Neuronal stem cell (in vitro differentiated cells): Measurements from ENCODE around the gene CDC14B. TPM values are rescaled to one million over a fixed set of nuclear protein-coding genes. Genes with fewer than 3 reads are reported as not detected.
"Not testable (repeated sequence)": the region's sequence is repeated elsewhere in the genome, so short reads cannot be mapped to it uniquely, and the experiment has no call there.

ENCODE experiments used
- DNase-seq: peaks from one replicate; pipeline ENCODE4 v3.0.0-alpha.2; 2013; ENCODE audit warnings: low spot score
- H2AFZ ChIP-seq: one replicate; pipeline ENCODE4 v1.6.1; 2013; ENCODE audit warnings: mild to moderate bottlenecking, low read length, inconsistent platforms
- H2AK5ac ChIP-seq: 2 replicates; pipeline ENCODE4 v1.6.1; 2013; ENCODE audit warnings: low read depth, mild to moderate bottlenecking, inconsistent platforms, low read length, moderate library complexity, mixed read lengths
- H2BK120ac ChIP-seq: 2 replicates; pipeline ENCODE4 v1.6.1; 2013; ENCODE audit warnings: low read depth, mild to moderate bottlenecking, inconsistent platforms, low read length, moderate library complexity, mixed read lengths
- H2BK12ac ChIP-seq: one replicate; pipeline ENCODE4 v1.6.1; 2013; ENCODE audit warnings: low read length, inconsistent platforms
- H2BK15ac ChIP-seq: 2 replicates; pipeline ENCODE4 v1.6.1; 2013; ENCODE audit warnings: mild to moderate bottlenecking, low read length, inconsistent platforms, mixed read lengths
- H2BK5ac ChIP-seq: one replicate; pipeline ENCODE4 v1.6.1; 2013; ENCODE audit warnings: inconsistent platforms, mild to moderate bottlenecking, low read length, moderate library complexity
- H3K14ac ChIP-seq: one replicate; pipeline ENCODE4 v1.6.1; 2013; ENCODE audit warnings: low read length, inconsistent platforms
- H3K18ac ChIP-seq: 2 replicates; pipeline ENCODE4 v1.6.1; 2013; ENCODE audit warnings: low read length, inconsistent platforms
- H3K23ac ChIP-seq: 2 replicates; pipeline ENCODE4 v1.6.1; 2013; ENCODE audit warnings: low read depth, mild to moderate bottlenecking, mixed read lengths, low read length, inconsistent platforms; ENCODE audit not compliant: poor library complexity
- H3K27ac ChIP-seq: replicated peaks from 3 replicates; pipeline ENCODE4 v1.5.1; 2013; ENCODE audit warnings: low read length, inconsistent platforms
- H3K27me3 ChIP-seq, 3 experiments: 2 replicates each; pipeline ENCODE4 v1.6.1; 2013; ENCODE audit warnings: low read length in 3 of 3, mild to moderate bottlenecking in 2 of 3, inconsistent platforms in 1 of 3, low read depth in 1 of 3, mixed read lengths in 1 of 3, moderate library complexity in 1 of 3; ENCODE audit not compliant: control insufficient read depth in 3 of 3, insufficient read depth in 3 of 3
- H3K36me3 ChIP-seq, 2 donors: replicated peaks in 1 of 2; 2 replicates each; pipeline ENCODE4 v1.6.1; 2013; ENCODE audit warnings: low read length in 2 of 2; ENCODE audit not compliant: control insufficient read depth in 2 of 2, insufficient read depth in 2 of 2
- H3K4ac ChIP-seq: 2 replicates; pipeline ENCODE4 v1.6.1; 2013; ENCODE audit warnings: inconsistent platforms, mild to moderate bottlenecking, low read length, moderate library complexity
- H3K4me1 ChIP-seq, 2 donors: 1 replicate in 1 of 2; 2 replicates in 1 of 2; pipeline ENCODE4 v1.6.1; 2013; ENCODE audit warnings: low read length in 2 of 2, low read depth in 1 of 2; ENCODE audit not compliant: control insufficient read depth in 2 of 2, insufficient read depth in 1 of 2
- H3K4me2 ChIP-seq: one replicate; pipeline ENCODE4 v1.6.1; 2013; ENCODE audit warnings: mild to moderate bottlenecking, low read length, inconsistent platforms; ENCODE audit not compliant: insufficient read depth, poor library complexity, severe bottlenecking
- H3K4me3 ChIP-seq, 2 donors: 2 replicates each; pipeline ENCODE4 v1.5.1; 2013; ENCODE audit warnings: low read length in 2 of 2, mild to moderate bottlenecking in 2 of 2, inconsistent platforms in 1 of 2, moderate library complexity in 1 of 2
- H3K79me1 ChIP-seq: one replicate; pipeline ENCODE4 v1.6.1; 2013; ENCODE audit warnings: low read depth, mild to moderate bottlenecking, inconsistent platforms, low read length, moderate library complexity
- H3K9ac ChIP-seq: one replicate; pipeline ENCODE4 v1.6.1; 2013; ENCODE audit warnings: mild to moderate bottlenecking, low read depth, low read length, inconsistent platforms; ENCODE audit not compliant: poor library complexity
- H3K9me3 ChIP-seq, 2 donors: replicated peaks in 1 of 2; 2 replicates each; pipeline versions ENCODE3 to v1.6.1; 2013; ENCODE audit warnings: low read length in 2 of 2, mild to moderate bottlenecking in 2 of 2, inconsistent platforms in 1 of 2, low read depth in 1 of 2, mixed read lengths in 1 of 2, moderate library complexity in 1 of 2; ENCODE audit not compliant: control insufficient read depth in 2 of 2, insufficient read depth in 1 of 2
- H4K8ac ChIP-seq: one replicate; pipeline ENCODE4 v1.6.1; 2013; ENCODE audit warnings: low read depth, mild to moderate bottlenecking, inconsistent platforms, low read length, moderate library complexity
- H4K91ac ChIP-seq: one replicate; pipeline ENCODE4 v1.6.1; 2013; ENCODE audit warnings: low read length, low read depth, mild to moderate bottlenecking, inconsistent platforms; ENCODE audit not compliant: poor library complexity
- WGBS, 2 donors: extraction: QIAGEN DNeasy Blood & Tissue Kit; methylation state at CpG; one replicate each; pipeline ENCODE4 v1.1.7; 2013; ENCODE audit warnings: missing lambda C conversion rate in 2 of 2, mixed read lengths in 1 of 2; ENCODE audit not compliant: insufficient read length in 2 of 2, insufficient replicate concordance in 1 of 2; ENCODE audit errors: extremely low coverage in 2 of 2; 5-methylcytosine and 5-hydroxymethylcytosine counted together
- polyA plus RNA-seq, 2 experiments: library from polyadenylated mRNA; stranded (reverse); fragments of 200-250 nt; gene quantifications; one replicate each; pipeline ENCODE4 v1.2.3, GENCODE V29; 2013

The CDC14B gene
- polyA plus RNA-seq (2013, experiment 1 of 2): 19.2 TPM
- polyA plus RNA-seq (2013, experiment 2 of 2): 20.2 TPM

DNA sequence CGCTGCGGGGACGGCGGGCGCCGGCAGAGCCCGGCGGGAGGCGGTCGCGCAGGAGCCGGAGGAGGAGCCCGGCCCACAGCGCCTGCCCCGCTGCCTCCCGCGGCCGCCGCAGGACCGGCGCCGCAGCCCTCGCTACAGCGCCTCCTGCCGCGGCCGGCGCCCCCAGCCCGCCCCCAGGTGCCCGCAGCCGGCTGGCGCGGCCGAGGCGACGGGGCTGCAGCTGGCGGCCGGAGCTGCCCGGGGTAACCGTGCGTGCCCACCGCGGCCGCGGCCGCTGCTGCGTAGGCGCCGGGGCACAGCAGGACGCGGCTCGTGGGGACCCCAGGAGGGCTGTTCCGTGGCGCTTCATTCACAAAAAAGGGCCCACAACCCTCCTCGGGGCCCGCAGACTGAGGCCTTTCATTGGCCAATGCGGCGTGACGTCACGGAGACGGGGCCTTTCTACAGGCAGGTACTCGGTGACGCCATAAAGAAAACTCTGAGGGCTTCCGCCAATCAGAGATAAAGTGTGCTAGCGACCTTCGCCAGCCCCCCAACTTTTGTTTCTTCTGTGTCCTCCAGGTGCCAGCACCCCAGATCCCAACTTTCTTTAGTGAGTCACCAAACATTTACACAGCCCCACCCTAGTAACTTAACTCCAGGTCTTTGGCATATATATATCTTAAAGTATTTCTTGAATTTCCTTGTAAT is at the start of gene CDC14B:
CDC14B (minus strand) TSS at position 353 of the 690 bp plus-strand sequence. CDS start 465 bp downstream, outside the sequence.
- Histone ChIP-seq H2BK120ac (no peak within 1 kb of the TSS), H2BK12ac (no peak within 1 kb of the TSS), H3K79me1 (peaks cover 13% of the 10 kb centered on the region), H2AFZ (peak within 1 kb of the TSS; percentile 88), H3K4me1 (peaks cover 11 to 19% of the 10 kb centered on the region in 2 donors), H3K4ac (no peak within 1 kb of the TSS), H3K4me2 (peak within 1 kb of the TSS; percentile 84), H3K4me3 (peak within 1 kb of the TSS; percentile 75 to 95), H3K18ac (peak within 1 kb of the TSS; percentile 94), H2BK5ac (peak within 1 kb of the TSS; percentile 75), H3K14ac (no peak within 1 kb of the TSS), H3K9ac (peak within 1 kb of the TSS; percentile 86), H3K23ac (no peak within 1 kb of the TSS), H2BK15ac (no peak within 1 kb of the TSS), H2AK5ac (peak within 1 kb of the TSS; percentile 70), H3K9me3 (no peaks in the 10 kb centered on the region), H4K8ac (no peak within 1 kb of the TSS), H4K91ac (no peak within 1 kb of the TSS), H3K36me3 (no peaks in the 10 kb centered on the region), H3K27me3 (peaks cover 0 to 7% (median 0%) of the 10 kb centered on the region in 3 experiments), H3K27ac (peak within 1 kb of the TSS; percentile 49)
- WGBS, 2 donors: no CpG with 5 or more reads among the region's 66 CpGs
- peak; percentile 88 for DNase-seq

DNA sequence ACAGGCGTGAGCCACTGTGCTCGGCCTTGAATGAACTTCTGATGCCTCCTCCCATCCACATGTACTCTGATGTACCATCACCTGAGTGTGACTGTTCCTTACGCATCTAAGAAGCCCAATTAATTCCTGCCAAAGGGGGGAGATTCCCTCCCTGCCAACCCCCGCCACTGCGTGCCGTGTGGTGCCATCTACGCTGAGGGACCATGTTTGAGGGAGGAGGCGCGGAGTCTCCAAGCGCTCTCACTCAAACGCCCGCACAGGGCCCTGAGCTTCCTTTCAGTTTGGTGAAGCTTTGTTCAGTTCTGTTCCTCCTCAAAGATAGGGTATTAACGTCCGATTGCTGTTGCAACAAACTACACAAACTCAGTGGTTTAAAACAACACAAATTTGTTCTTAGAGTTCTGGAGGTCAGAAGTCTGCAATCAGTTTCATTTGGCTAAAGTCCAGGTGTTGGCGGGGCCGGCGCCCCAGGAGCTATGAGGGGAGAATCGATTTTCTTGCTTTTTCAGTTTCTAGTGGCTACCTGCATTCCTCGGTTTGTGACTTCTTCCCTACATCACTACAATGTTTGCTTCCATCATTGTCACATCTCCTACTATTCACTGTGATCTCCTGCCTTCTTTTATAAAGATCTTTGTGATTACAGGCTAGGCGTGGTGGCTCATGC is 49.4 kb upstream of the CDC14B start:
- H3K23ac ChIP-seq: no peak overlapping the region
- H3K4me3 ChIP-seq: no peak overlapping the region
- H2BK120ac ChIP-seq: no peak overlapping the region
- H3K27me3 ChIP-seq: no peaks in the 10 kb centered on the region
- H2BK5ac ChIP-seq: no peak overlapping the region
- no CpG with 5 or more reads among the region's 20 CpGs for WGBS, 2 donors
- no peak overlapping the region for H2BK15ac ChIP-seq
- no peak overlapping the region for H2AK5ac ChIP-seq
- peaks cover 0 to 1% of the 10 kb centered on the region in 2 donors for H3K9me3 ChIP-seq
- no peak overlapping the region for H3K14ac ChIP-seq
- no peak overlapping the region for H3K27ac ChIP-seq
- H3K9ac ChIP-seq: no peak overlapping the region
- no peak overlapping the region for H2BK12ac ChIP-seq
- DNase-seq: no peak
- no peak overlapping the region for H3K4me2 ChIP-seq
- H3K4ac ChIP-seq: no peak overlapping the region
- H3K18ac ChIP-seq: no peak overlapping the region
- no peak overlapping the region for H2AFZ ChIP-seq
- H4K91ac ChIP-seq: no peak overlapping the region
- H3K36me3 ChIP-seq: no peaks in the 10 kb centered on the region
- no peak overlapping the region for H4K8ac ChIP-seq
- H3K79me1 ChIP-seq: no peaks in the 10 kb centered on the region
- no peaks in the 10 kb centered on the region for H3K4me1 ChIP-seq

DNA sequence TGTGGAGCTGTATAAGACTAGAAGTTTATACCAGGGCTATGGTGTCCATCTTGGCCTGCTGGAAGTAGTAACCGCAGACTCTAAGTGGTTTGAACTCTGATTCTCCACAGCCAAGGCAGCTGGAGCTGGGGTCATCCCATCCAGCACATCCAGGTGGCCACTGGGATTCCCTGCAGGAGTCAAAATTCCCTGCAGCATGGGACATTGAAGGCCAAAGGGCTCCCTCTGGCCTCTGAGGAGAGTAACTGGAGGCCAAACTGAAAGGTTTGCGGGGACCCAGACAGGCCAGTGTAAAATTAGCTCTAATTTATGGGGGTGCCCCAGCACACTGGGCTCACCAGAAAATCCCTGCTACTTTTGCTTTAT is 47.7 kb upstream of the CDC14B start:
- Histone ChIP-seq H3K14ac (no peak overlapping the region), H3K36me3 (no peaks in the 10 kb centered on the region), H2BK5ac (no peak overlapping the region), H3K27ac (no peak overlapping the region), H3K18ac (no peak overlapping the region), H3K4me2 (no peak overlapping the region), H3K9me3 (no peaks in the 10 kb centered on the region), H2BK15ac (no peak overlapping the region), H4K91ac (no peak overlapping the region), H3K23ac (no peak overlapping the region), H2AFZ (no peak overlapping the region), H2BK12ac (no peak overlapping the region), H3K9ac (no peak overlapping the region), H2AK5ac (no peak overlapping the region), H3K79me1 (no peaks in the 10 kb centered on the region), H3K27me3 (no peaks in the 10 kb centered on the region), H3K4ac (no peak overlapping the region), H3K4me3 (no peak overlapping the region), H4K8ac (no peak overlapping the region), H2BK120ac (no peak overlapping the region), H3K4me1 (no peaks in the 10 kb centered on the region)
- DNase-seq: no peak
- WGBS, 2 donors: no CpG with 5 or more reads among the region's 2 CpGs

DNA sequence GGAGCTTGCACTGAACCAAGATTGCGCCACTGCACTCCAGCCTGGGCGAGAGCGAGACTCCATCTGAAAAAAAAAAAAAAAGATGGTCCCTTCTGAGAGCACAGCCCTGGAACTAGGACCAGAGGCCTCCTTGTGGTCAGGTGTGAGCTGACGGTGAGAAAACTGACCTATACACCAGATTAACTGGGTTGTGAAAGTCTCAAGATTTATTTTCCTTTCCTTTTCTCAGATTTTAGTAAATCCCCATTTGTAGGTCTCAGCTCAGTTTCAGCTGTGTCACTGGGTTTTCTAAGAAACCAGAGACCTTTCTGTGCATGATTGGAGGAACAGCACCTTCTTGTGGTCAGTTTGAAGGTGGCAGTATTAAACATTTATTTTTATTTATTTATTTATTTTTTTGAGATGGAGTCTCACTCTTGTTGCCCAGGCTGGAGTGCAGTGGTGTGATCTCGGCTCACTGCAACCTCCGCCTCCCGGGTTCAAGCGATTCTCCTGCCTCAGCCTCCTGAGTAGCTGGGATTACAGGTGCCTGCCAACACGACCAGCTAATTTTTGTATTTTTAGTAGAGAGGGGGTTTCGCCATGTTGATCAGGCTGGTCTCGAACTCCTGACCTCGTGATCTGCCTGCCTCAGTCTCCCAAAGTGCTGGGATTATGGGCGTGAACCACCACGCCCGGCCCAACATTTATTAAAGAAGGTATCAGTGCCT is 47.2 kb upstream of the CDC14B start:
- DNase-seq: peak; percentile 21
- not testable (repeated sequence) for H2BK15ac ChIP-seq, H3K9me3 ChIP-seq, H3K9ac ChIP-seq, H2BK5ac ChIP-seq, H3K27me3 ChIP-seq, H3K27ac ChIP-seq, H4K8ac ChIP-seq, H2AK5ac ChIP-seq, H2BK120ac ChIP-seq, H3K4me3 ChIP-seq, H3K36me3 ChIP-seq, H3K14ac ChIP-seq, H3K79me1 ChIP-seq, H3K4me1 ChIP-seq, H3K4ac ChIP-seq, H4K91ac ChIP-seq, H3K4me2 ChIP-seq, H3K23ac ChIP-seq, H3K18ac ChIP-seq, H2BK12ac ChIP-seq
- no CpG with 5 or more reads among the region's 15 CpGs for WGBS, 2 donors
- peak overlapping the region; percentile 28 for H2AFZ ChIP-seq
